HG03457 (cell line): ENCODE measurements around the gene VSIG10.
"Not testable (repeated sequence)": the region's sequence is repeated elsewhere in the genome, so short reads cannot be mapped to it uniquely, and the experiment has no call there.

ENCODE experiments used
- ATAC-seq: cut with Tn5 transposase; IDR thresholded peaks from one replicate; pipeline ENCODE4 v1.9.1; 2021; ENCODE audit warnings: moderate number of reproducible peaks; ENCODE audit not compliant: unreplicated experiment

VSIG10 gene

GRCh38 chr12:118035190-118036041, 68.4 kb downstream of the VSIG10 start:
- ATAC-seq = peak; percentile 80

- no peak for ATAC-seq
These were observed 69.2 kb downstream of the VSIG10 start for GRCh38 chr12:118034429-118035189.

GRCh38 chr12:118033902-118034301, 69.9 kb downstream of the VSIG10 start:
- ATAC-seq = no peak

GRCh38 chr12:118033323-118033722, 70.5 kb downstream of the VSIG10 start:
- ATAC-seq = no peak

- ATAC-seq = no peak
These were observed 71.6 kb downstream of the VSIG10 start for GRCh38 chr12:118032188-118032587.

GRCh38 chr12:118029166-118029565, 74.6 kb downstream of the VSIG10 start:
- no peak for ATAC-seq

- no peak for ATAC-seq
These were observed 78.6 kb downstream of the VSIG10 start for GRCh38 chr12:118025168-118025567.

GRCh38 chr12:118023301-118023860, 80.4 kb downstream of the VSIG10 start:
- ATAC-seq = no peak

- no peak for ATAC-seq
These were observed 81.1 kb downstream of the VSIG10 start for GRCh38 chr12:118022728-118023109.

- ATAC-seq = not testable (repeated sequence)
These were observed 81.6 kb downstream of the VSIG10 start for GRCh38 chr12:118022097-118022727.

- no peak for ATAC-seq
These were observed 83.8 kb downstream of the VSIG10 start for GRCh38 chr12:118020036-118020435.

- ATAC-seq = no peak
These were observed 85.9 kb downstream of the VSIG10 start for GRCh38 chr12:118017926-118018325.

- ATAC-seq = peak; percentile 94
These were observed 87.2 kb downstream of the VSIG10 start, which contains the start of gene RFC5 for GRCh38 chr12:118016424-118017264. Gene RFC5 (plus strand): TSS chr12:118016703. CDS start chr12:118016828, 125 bp downstream.

- ATAC-seq = no peak
These were observed 87.9 kb downstream of the VSIG10 start for GRCh38 chr12:118015944-118016343.

GRCh38 chr12:118015306-118015705, 88.5 kb downstream of the VSIG10 start:
- ATAC-seq = no peak
